ENCODE measurements around the gene EDIL3.

DNA sequence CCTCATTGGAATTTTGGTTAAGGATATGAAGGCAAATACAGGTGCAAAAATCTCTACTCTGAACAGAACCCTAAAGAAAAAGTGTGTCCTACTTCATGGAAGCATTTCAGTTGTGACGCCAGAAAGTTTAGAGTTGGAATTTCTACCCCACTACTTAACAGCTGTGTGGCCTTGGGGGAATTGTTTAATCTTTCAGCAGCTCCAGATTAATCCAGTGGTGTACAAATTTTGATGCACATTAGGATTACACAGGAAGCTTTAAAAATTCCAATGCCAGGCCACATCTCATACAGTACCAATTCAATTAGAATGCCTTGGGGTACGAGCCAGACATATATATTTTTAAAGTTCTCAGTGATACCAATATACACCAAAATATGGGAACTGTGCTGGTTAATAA lies 266.1 kb downstream of the EDIL3 start:
- TF ChIP-seq POLR2A (IDR thresholded peaks at IDR 0.05) = no peak
- TF ChIP-seq CTCF (IDR thresholded peaks at IDR 0.05 in 4 of 5, conservative IDR thresholded peaks at IDR 0.05 in 1 of 5) = no peak
